Activated T-helper 1 cell treated with anti-CD3 and anti-CD28 coated beads, Interleukin-2, amount 50 U/mL, for 16 hours (primary cell): ENCODE data around the gene CRY1.

Experiments used
- DNase-seq, 2 donors: peaks; one replicate each; pipeline ENCODE4 v3.0.0-alpha.2; 2020; ENCODE audit warnings: low read depth in 1 of 2, low spot score in 1 of 2

Gene CRY1

DNA sequence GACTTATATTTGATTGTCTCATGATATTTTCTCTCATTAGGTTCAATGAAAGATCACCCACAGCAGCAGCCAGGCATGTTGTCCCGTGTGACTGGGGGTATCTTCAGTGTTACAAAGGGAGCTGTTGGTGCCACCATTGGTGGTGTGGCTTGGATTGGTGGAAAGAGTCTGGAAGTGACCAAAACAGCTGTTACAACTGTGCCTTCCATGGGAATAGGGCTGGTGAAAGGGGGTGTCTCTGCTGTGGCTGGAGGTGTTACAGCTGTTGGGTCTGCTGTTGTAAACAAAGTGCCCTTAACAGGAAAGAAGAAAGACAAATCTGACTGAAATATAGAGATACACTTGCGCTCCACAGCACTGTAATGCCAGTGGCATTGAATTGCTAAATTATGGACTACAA is 122.3 kb downstream of the CRY1 start:
- no peak for DNase-seq

DNA sequence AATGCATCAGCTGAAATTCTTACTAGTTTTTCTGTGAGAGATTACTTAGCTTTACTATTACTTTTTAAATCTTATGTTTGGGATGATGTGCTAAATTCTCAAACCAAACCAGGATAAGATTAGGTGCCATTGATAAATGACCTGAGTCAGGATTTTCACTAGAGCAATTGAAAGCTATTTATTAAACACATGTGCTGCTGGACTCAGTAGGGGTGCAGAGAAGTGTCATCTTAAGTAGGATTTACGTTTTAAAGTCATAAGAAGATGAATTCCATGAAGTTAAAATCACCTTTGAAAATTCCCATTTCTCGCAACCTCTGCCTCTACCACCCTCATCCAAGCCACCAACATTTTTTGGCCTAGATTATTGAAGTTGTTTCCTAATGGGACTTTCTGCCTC is 128.8 kb downstream of the CRY1 start:
- DNase-seq, result no peak

DNA sequence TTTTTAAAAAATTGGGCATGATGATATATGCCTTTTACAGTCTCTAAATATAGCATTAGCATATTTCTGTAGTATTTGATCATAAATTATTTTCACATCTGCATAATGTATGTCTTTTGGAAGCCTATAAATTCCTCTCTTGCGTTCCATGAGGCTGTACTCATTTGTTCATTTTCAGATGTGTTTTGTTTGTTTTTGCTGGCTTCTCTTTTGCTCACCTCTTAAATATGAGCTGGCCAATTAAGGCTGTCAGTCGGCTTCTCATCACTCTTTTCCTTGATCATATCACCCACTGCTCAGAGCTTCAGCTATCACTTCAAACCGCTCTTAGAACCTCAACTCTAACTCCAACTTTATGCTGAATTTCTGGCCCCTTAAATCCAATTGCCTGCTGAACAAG is 131.1 kb downstream of the CRY1 start:
- no peak for DNase-seq

DNA sequence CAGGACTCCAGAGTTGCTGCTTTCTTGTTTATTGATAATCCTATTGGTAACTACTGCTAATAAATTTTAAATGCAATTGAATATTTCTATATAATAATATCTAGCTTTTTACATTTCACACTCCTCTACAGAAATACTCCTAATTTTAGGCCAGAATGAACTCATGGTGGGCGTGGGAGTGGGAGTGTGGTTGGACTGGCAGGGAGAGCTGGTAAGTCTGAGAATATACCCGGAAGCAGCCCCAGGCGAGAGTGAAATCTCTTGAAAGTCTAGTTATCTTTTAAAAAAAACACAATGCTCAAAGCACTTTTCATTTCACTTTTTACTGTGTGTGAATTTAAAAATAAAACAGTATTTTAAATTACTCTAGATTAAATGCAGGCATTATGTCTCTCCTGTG is 132.9 kb downstream of the CRY1 start:
- no peak for DNase-seq

DNA sequence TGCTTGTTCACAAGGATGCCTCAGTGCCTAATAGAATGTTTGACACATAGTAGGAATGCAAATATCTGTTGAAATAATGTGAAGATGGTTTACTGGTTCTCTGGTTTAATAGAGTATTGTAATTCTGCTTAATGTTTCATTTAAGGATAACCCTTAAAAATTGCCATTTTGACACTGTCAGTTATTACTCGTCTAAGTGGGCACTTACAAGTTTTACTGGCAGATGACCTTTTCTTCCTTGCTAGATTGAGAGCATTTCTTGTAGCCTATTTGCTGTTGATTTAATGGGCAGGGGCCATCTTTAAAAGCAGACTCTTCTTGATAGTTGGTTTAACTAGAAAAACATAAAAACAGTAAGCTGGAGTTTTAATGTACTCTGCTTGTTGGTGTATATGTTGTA is 135.8 kb downstream of the CRY1 start:
- DNase-seq, result no peak

DNA sequence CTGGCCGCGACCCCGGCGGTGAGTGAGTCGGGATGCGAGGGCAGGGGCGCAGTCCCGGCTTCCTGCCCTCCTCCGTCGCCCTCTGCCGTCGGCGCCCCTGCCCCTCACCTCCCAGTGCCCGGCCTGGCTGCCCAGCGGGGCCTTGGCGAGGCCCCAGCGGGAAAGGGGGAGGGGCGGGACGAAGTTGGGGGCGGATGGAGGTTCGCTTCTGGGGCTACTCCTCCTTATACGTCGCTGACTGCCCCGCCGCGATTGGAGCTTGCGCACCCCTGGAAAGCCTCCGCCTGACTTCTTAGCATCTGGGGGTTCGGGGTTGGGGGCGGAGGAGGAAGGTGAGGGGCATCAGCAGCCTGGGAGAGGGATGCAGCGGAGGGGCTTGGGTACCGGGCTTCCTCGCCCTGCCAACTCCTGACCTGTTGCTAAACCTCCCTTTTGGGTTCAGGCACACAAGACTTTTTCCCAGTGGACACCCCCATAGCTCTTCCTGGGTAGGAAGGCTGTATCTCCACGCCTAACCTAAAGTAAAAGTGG is 137.2 kb downstream of the CRY1 start:
- DNase-seq, result peak; percentile 20 to 33

DNA sequence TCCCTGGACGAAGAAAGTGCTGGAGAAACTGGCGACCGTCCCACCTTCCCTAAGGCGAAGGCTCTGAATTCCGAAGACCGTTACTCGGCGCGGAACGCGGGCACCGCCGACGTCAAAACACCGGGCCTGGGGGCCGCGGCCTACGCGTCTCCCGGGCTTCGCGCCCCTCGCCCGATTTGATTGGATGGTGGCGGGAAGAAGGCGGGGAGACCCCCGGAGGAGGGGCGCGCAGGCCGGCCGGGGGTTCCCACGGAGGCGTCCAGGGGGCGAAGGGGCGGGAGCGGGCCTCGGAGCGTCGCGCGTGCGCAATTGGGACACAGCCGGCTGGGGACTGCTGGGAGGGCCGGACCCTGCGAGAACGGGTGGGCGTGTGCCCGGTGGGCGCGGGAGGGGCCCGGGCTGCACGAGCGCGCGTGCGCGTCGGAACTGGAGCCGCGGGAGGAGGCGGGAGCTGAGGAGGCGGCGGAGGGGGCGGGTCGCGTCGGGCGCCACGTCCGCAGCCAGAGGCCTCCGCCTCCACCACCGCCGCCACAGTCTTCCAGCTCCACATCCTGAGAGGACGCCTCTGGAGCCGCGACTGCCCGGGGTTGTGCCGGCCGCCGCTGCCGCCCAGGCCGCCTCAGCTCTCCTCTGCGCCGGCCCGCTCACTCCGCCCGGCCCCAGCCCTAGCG is 137.8 kb downstream of the CRY1 start, which contains the start of gene TMEM263:
TSS of gene TMEM263 (plus strand) at position 531 of the 671 bp plus-strand sequence. CDS start 11,210 bp downstream, outside the sequence.
- DNase-seq, result peak; percentile 76 to 91

DNA sequence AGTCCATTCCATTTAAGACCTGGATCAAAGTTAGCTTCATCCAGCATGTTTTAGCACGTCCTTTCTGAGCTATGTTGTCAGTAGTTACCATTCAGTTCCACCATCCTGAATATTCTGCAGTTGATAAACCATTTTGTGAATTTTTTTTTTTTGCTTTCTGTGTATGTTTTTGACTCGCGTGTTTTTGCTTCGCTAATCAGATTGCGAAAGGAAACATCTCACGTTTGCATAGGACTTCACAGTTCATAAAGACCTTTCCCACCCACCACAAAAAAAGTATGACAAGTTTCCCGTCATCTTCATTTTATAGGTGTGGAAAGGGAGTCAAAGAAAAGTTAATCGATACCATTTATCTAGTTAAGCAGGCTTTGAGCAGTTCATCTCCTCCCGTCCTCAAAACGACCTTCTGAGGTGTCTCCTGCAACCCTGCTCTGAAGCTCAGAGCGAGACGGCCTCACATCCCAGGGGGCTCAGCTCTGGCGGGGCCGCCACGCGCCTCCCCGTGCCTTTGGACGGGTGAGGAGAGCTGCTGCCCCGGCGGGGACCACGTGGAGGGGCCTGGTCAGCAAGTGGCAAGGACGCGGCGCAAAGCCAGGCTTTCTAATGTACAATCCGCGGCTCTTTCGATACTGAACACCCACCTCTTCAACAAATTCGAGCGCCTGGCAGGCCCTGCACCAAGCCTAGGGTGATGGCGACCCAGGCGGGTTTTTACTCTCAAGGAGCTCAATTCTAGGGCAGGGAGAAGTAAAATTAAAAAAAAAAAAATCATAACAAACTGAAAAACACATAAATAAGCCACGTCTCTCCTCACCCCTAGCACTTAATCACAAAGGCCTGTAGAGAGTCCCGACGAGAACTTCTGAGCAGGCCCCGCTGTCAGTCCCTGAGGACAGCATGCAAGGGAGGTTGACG is 138.6 kb downstream of the CRY1 start:
- peak; percentile 4 to 5 for DNase-seq

DNA sequence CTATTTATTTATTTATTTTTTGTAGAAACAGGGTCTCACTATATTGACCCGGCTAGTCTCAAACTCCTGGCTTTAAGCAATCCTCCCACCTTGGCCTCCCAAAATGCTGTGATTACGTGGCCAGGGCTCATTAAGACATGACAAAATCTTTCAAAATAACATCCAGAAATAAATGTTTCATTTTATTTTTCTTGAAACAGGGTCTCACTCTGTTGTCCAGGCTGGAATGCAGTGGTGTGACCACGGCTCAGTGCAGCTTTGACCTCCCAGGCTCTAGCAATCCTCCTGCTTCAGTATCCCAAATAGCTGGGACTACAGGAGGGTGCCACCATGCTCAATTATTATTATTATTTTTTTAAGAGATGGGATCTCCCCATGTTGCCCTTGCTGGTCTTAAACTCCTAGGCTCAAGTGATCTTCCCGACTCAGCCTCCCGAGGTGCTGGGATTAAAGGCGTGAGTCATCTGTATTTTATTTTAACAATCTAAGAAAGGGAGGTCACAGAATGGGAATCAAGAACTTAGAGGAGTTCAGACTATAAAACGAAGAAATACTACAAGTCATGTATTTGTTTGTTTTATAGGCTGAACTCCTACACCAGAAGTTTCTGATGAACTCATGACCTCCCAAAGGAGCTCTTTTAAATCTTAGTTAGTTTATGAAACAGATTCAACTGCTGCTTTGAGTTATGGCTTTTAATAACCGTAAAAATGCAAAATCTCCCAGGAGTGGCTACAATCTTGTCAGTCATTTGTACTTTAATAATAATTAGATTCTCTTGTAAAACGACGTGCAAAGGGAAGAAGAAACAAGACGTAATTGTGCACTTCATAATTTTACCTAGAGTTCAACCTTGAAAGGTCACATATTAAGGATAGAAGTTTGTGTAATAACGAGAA is 139.7 kb downstream of the CRY1 start:
- DNase-seq, result no peak

DNA sequence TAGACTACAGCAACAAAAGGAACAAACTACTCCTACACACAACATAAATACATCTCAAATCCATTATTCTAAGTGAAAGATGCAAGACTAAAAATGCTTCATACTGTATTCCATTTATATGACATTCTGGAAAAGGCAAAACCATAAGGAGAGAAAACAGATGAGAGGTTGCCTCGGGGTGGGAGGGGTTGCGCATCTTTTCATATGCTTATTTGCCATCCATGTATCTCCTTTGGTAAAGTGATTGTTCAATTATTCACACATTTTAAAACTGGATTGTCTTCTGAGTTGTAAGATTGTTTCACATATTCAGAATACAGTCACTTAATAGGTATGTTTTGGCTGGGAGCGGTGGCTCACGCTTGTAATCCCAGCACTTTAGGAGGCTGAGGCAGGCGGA is 142.8 kb downstream of the CRY1 start:
- DNase-seq, result no peak

DNA sequence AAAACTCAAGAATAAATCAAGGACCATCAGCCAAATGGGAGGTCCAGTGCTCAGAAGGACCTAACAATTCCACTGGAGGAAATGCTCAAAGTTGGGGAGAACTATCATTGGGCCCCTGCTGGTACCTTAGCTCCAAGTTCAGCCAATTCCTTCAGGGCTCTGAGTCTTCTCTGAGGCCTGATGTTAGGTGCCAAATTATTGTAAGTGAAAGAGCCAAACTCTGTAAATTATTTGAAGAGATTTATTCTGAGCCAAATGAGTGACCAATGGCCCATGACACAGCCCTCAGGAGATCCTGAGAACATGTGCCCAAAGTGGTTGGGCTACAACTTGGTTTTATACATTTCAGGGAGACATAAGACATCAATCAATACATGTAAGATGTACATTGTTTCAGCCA is 145.9 kb downstream of the CRY1 start:
- no peak for DNase-seq

DNA sequence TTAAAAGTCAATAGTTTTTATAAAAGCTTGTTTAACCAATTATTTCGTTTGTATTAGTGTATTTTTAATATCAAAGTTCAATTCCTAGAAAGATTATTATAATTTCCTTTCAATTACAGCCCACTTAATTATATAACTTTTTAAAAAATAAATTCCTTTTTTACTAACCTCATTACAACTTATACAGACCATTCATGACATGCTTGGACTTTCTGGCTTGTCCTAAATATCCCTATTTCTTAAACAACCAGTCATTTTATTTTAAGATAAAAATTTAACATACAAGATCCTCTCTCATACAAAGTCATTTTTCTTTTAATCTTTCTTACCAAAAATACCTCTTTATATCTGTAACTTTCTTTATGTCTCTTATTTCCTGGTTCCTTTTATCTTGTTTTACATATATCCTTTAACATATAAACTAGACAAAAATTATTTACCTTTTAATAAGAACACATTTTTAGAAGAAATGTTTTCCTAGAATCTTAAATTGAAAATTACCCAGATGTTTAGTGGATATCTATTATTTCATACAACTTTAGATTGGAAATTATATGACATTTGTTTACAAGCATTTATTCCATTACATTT is 148.0 kb downstream of the CRY1 start:
- DNase-seq, result no peak

DNA sequence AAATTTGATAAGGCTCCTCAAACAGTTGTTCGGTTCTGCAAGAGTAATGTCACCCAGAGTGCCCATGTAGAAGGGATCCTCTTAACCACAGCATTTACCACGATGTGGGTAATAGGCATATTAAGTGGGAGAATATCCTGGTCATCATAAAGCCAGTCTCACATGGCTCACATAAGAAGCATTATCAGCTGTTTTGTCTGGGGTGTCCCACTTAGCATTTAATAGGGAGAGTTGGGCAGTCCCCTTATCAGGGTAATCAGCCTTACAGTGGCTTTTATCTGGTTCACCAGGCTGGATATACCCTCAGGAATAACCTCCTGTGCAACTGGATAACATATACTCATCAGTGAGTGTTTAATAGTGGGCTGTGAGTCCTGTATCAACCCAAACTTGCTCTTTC is 150.6 kb downstream of the CRY1 start:
- DNase-seq, result no peak

DNA sequence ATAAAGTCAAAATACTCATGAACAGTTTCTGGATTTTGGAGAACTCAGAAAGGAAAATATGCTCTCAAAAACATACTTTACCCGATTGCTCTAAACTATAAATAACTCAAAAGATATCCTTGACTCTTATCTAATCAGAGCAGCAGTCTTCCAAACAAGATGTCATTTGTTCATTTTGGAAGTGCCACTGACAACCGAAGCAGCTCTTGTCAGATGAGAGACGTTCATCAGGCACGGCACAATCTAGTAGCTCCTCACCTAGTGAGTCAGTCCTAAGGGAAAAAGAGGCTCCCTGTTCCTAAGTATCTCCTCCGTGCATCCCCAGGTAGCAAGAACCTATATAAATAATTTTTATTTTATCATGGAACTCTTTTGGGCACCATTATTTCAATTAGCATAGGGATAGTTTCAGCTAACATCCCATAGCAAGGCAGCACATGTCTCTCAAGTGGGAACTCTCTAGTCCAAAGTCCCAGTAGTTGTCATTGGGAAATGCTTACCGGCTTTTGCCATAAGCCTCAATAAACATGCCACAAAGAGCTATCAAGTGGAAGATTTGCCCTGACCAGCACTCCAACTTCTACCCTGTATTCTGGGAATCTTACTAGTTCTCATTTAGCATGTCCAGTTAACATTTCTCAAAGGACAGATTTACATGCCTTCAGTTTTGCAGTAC is 151.7 kb downstream of the CRY1 start:
- DNase-seq, result no peak
